HepG2 (cell line): ENCODE results near the gene HYCC2. TPM values are rescaled to one million over a fixed set of nuclear protein-coding genes. Genes with fewer than 3 reads are reported as not detected.

Experiments
- ARNTL ChIP-seq: sonication (generic); formaldehyde crosslinking; IDR thresholded peaks from 2 replicates; pipeline ENCODE4 v1.4.0; 2020; ENCODE audit warnings: mild to moderate bottlenecking, missing genetic modification reagents
- ATF6 ChIP-seq: sonication (generic); formaldehyde crosslinking; conservative IDR thresholded peaks from 2 replicates; pipeline ENCODE4 v1.4.0; 2020; ENCODE audit warnings: missing genetic modification reagents
- CSRNP2 ChIP-seq: sonication (generic); formaldehyde crosslinking; conservative IDR thresholded peaks from 2 replicates; pipeline ENCODE4 v1.8.0; 2022; ENCODE audit warnings: low read depth, missing genetic modification reagents
- EED ChIP-seq: sonication (generic); formaldehyde crosslinking; IDR thresholded peaks from 2 replicates; pipeline ENCODE4 v1.5.0; 2020; ENCODE audit warnings: mild to moderate bottlenecking, missing genetic modification reagents
- NONO ChIP-seq, 2 experiments: fragments of 450-650 bp in 1 of 2; sonication (generic) in 1 of 2; formaldehyde crosslinking in 1 of 2; IDR thresholded peaks in 1 of 2; conservative IDR thresholded peaks in 1 of 2; 2 replicates each; pipeline versions ENCODE4 v1.6.1 to v1.8.0; 2017 to 2022; ENCODE audit warnings: mild to moderate bottlenecking in 1 of 2, missing genetic modification reagents in 1 of 2, moderate library complexity in 1 of 2
- NR2F6 ChIP-seq, 2 experiments: IDR thresholded peaks; 2 replicates each; pipeline ENCODE4 v1.6.1; 2016; ENCODE audit warnings: antibody characterized with exemption in 1 of 2, mild to moderate bottlenecking in 1 of 2
- NRL ChIP-seq: sonication (generic); formaldehyde crosslinking; IDR thresholded peaks from 2 replicates; pipeline ENCODE4 v1.5.0; 2020; ENCODE audit warnings: missing genetic modification reagents, mild to moderate bottlenecking, moderate library complexity, borderline replicate concordance
- RCOR2 ChIP-seq: IDR thresholded peaks from 2 replicates; pipeline ENCODE4 v1.6.1; 2016; ENCODE audit warnings: missing biosample characterization, missing genetic modification reagents
- SALL1 ChIP-seq: sonication (generic); formaldehyde crosslinking; IDR thresholded peaks from 2 replicates; pipeline ENCODE4 v1.8.0; 2022; ENCODE audit warnings: mild to moderate bottlenecking, missing genetic modification reagents
- ZMYM3 ChIP-seq: sonication (generic); formaldehyde crosslinking; IDR thresholded peaks from 2 replicates; pipeline ENCODE4 v1.5.1; 2020; ENCODE audit warnings: mild to moderate bottlenecking, missing genetic modification reagents
- ZNF143 ChIP-seq: sonication (generic); formaldehyde crosslinking; IDR thresholded peaks from 2 replicates; pipeline ENCODE4 v1.4.0; 2020; ENCODE audit warnings: missing genetic modification reagents
- ZNF441 ChIP-seq: sonication (generic); formaldehyde crosslinking; IDR thresholded peaks from 2 replicates; pipeline ENCODE4 v1.7.0; 2021; ENCODE audit warnings: missing genetic modification reagents, borderline replicate concordance
- ZNF512 ChIP-seq: sonication (generic); formaldehyde crosslinking; IDR thresholded peaks from 2 replicates; pipeline ENCODE4 v1.4.0; 2020; ENCODE audit warnings: mild to moderate bottlenecking, missing genetic modification reagents
- ZNF773 ChIP-seq: sonication (generic); formaldehyde crosslinking; IDR thresholded peaks from 2 replicates; pipeline ENCODE4 v1.4.0; 2020; ENCODE audit warnings: missing genetic modification reagents, borderline replicate concordance
- ZNF776 ChIP-seq: sonication (generic); formaldehyde crosslinking; IDR thresholded peaks from 2 replicates; pipeline ENCODE4 v1.4.0; 2020; ENCODE audit warnings: mild to moderate bottlenecking, missing genetic modification reagents
- polyA plus RNA-seq, 8 experiments: library from polyadenylated mRNA; depleted of rRNA in 3 of 8; stranded (reverse) in 7 of 8; unstranded in 1 of 8; fragments of >200 nt; fragmentation: Illumina TruSeq in 4 of 8; extraction: Trizol in 4 of 8; gene quantifications; 2 replicates each; pipeline versions ENCODE4 v1.2.1 to v1.2.3, GENCODE V29; 2011 to 2016; ENCODE audit warnings: low read depth in 4 of 8, missing spikeins in 1 of 8, mixed read lengths in 1 of 8; ENCODE audit not compliant: insufficient read depth in 1 of 8
- total RNA-seq, 5 experiments: library from RNA; depleted of rRNA; stranded (reverse); fragments of >200 nt; fragmentation: Illumina TruSeq; extraction: Trizol; gene quantifications; 2 replicates each; pipeline ENCODE4 v1.2.3, GENCODE V29; 2016; ENCODE audit warnings: low read depth in 1 of 5

HYCC2 gene
- total and polyA plus RNA-seq, 2 of the 13 experiments (the other 11 are each of a cell fraction or from before 2014, with no cell fraction given), result 4.7 to 13.9 TPM

- TF ChIP-seq SALL1 (peak; percentile 54), ZNF441 (CRISPR knock-in tag) (no peak), NRL (CRISPR knock-in tag) (no peak), EED (CRISPR knock-in tag) (no peak), CSRNP2 (CRISPR knock-in tag) (no peak), NONO (IDR thresholded peaks at IDR 0.05) (no peak), NONO (CRISPR knock-in tag; conservative IDR thresholded peaks at IDR 0.05) (peak; percentile 59; the same call in 1 of the 2 replicates), ZNF776 (CRISPR knock-in tag) (no peak), ZMYM3 (CRISPR knock-in tag) (peak; percentile 98), NR2F6 (IDR thresholded peaks at IDR 0.05) (no peak; the same call in 1 of the 2 replicates), NR2F6 (CRISPR knock-in tag; IDR thresholded peaks at IDR 0.05) (peak; percentile 44; the same call in 1 of the 2 replicates), RCOR2 (peak; percentile 67; the same call in 1 of the 2 replicates), ZNF143 (CRISPR knock-in tag) (no peak), ATF6 (CRISPR knock-in tag) (no peak), ARNTL (CRISPR knock-in tag) (no peak), ZNF773 (CRISPR knock-in tag) (no peak), ZNF512 (CRISPR knock-in tag) (no peak)
Measured at GRCh38 chr2:201114350-201114749, 42.9 kb upstream of the HYCC2 start (continued).
